ENCODE measurements around the gene SNRNP40.
"Not testable (repeated sequence)": the region's sequence is repeated elsewhere in the genome, so short reads cannot be mapped to it uniquely, and the experiment has no call there.

The SNRNP40 gene

DNA sequence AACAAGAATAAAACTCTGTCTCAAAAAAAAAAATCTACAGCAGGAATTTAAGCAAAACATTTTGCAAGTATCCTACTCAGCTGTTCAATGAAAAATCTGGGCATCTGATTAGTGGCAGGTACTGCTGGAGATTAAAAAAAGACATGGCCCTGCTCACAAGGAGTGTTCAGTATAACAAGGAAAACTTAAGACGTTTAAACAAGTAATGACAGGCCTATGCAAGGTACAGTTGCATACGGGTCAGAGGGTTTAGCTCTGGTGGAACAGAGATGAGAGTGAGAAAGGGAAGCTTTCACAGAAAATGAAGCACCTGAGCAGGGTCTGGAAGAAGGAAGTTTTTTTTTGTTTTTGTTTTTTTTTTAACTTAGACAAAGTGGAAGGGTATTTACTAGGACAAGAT is 23.0 kb downstream of the SNRNP40 start:
- DNase-seq: no peak

- DNase-seq: no peak
Observed at GRCh38 chr1:31272369-31272768, 24.2 kb downstream of the SNRNP40 start.

DNA sequence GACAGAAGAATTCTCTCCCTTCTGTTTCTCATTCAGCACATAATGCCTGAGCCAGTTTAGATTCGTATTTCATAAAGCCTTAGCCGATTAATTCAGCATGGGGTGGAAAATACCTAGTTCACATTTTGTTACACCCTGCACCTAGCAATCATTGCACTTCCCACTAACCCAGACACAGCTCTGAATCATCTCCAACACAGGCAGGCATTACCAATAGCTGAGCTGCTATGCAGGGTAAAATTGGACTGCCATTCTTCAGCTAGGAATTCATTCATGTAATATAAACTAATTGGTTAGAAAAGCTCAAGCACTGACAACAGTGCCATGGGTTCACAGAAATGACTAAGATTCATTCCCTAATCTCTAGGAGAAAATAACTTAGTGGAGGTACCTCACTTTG is 30.0 kb downstream of the SNRNP40 start:
- DNase-seq: no peak

DNA sequence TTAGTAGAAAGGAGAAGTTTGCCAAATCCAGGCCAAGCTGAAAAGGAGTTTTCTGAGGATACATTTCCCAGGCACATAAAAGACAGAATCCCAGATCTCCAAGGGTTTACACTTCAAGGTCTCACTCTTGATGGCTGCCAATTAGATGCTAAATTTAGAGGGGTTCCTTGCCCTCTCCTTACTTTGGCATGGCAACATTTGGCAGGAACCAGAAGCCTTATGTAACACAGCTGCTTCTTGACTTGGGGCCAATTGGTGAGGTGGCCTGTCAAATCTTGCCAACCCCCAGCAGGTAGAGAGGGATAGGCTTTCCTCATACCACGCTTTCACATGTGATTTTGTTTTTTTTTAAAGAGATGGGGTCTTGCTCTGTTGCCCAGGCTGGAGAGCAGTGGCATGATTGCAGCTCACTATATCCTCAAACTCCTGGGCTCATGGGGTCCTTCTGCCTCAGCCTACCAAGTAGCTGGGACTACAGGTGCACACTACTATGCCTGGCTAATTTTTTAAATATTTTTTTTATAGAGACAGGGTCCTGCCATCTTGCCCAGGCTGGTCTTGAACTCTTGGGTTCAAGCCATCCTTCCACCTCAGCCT is 31.7 kb downstream of the SNRNP40 start:
- DNase-seq: no peak

GRCh38 chr1:31263408-31263807 is 33.2 kb downstream of the SNRNP40 start:
- no peak for DNase-seq

DNA sequence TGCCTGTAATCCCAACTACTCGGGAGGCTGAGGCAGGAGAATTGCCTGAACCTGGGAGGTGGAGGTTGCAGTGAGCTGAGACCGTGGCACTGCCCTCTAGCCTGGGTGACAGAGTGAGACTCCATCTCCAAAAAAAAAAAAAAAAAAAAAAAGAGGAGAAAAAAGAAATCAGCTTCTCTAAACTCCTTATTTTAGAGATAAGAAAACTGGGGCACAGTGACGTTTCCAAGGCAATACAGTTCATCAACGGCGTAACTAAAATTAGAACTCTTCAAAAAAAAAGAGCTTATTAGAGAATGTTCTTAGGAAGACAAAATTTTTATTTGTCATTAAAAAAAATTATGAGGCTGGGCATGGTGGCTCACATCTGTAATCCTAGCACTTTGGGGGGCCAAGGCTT is 34.2 kb downstream of the SNRNP40 start:
- DNase-seq: not testable (repeated sequence)

DNA sequence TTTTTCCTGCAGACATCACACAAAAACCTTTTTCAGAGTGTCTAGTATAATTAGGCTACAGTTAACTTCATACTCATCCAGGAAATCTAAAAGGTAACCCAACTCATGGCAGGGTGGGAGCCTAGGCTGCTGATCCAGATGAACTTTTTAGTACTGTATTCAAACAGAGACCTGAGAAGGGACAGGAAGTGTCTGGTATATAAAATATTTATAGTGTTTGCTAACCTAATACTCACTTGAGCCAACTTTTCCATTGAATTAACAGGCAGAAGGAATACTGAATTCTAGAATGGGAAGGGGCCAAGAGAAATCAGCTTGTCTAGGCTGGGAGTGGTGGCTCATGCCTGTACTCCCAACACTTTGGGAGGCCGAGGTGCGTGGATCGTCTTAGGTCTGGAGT is 34.7 kb downstream of the SNRNP40 start:
- no peak for DNase-seq

GRCh38 chr1:31259746-31260145 is 36.8 kb downstream of the SNRNP40 start:
- DNase-seq: no peak

- DNase-seq: no peak
Observed at GRCh38 chr1:31258581-31258980, 38.0 kb downstream of the SNRNP40 start.

GRCh38 chr1:31257213-31257612 is 39.4 kb downstream of the SNRNP40 start:
- no peak for DNase-seq

- no peak for DNase-seq
Observed at GRCh38 chr1:31249854-31250253, 46.7 kb downstream of the SNRNP40 start.

DNA sequence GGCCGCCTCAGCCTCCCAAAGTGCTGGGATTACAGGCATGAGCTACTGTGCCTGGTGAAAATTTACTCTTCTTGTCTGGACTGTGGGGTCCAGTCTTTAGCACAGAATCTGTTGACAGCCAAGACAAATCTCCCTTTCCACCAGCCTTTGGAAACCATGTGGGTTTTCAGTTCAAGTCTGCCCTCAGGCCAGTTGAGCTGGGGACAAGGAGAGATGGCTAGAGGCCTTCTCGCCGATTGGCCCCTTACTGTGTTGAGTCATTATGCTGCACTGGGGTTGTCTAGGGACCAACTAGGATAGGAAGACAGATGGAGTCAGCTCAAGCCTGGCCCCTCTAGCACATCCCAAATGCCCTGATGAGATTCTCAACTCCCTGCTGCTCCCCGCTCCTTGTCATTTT is 48.3 kb downstream of the SNRNP40 start:
- no peak for DNase-seq

GRCh38 chr1:31244326-31244725 is 52.3 kb downstream of the SNRNP40 start:
- no peak for DNase-seq

- DNase-seq: no peak
Observed at GRCh38 chr1:31243501-31244286, 52.9 kb downstream of the SNRNP40 start.

GRCh38 chr1:31241321-31241720 is 55.3 kb downstream of the SNRNP40 start:
- no peak for DNase-seq

DNA sequence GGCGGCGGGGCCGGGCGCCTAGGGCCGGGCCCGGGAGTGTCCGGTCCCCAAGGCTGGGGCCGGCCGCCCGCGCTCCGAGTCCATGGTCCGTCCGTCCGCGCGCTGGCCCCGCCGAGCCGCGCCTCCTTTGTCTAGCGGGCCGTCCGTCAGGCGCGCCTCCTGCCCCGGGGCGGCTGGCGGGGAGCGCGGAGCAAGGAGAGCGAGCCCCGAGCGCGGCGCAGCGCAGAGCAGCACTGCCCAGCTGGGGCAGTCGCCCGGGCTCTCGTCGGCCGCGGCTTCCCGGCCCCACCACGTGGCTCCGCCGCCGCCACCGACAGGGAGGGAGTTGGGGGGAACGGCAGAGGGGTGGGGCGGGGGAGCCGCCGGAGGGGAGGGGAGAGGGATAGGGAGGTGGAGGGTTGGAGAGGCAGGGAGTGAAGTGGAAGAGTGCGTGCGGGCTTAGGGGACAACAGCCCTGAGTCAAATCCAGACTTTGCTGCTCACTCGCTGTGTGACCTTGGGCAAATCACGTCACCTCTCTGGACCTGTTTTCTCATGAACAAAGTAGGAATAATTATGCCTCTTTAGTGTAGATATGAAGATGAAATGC is 56.8 kb downstream of the SNRNP40 start, which contains the start of gene NKAIN1:
Gene NKAIN1 (minus strand): TSS at position 235 of the 589 bp plus-strand sequence. CDS start 340 bp downstream, outside the sequence.
- no peak for DNase-seq

- no peak for DNase-seq
Observed at GRCh38 chr1:31238986-31239613, 57.5 kb downstream of the SNRNP40 start.

GRCh38 chr1:31238612-31238985 is 58.0 kb downstream of the SNRNP40 start:
- DNase-seq: no peak

DNA sequence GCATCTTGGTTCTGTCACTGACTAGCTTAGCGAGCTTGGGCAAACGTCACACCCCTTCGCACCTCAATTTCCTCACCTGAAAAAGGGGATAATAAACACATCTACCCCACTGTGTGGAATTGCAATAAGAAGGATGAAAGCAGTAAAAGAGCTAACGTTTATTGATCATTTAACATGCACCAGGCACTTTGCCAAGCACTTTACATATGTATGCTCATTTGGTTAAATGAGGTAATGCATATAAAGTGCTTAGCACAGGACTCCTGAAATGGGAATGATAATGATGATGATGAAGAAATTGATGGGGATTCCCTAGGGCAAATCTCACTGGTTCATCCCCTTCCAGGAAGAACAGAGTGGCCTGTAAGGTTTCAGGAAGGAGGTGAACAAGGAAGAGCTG is 61.7 kb downstream of the SNRNP40 start:
- no peak for DNase-seq

GRCh38 chr1:31234123-31234708 is 62.4 kb downstream of the SNRNP40 start:
- no peak for DNase-seq

GRCh38 chr1:31232689-31233088 is 63.9 kb downstream of the SNRNP40 start:
- no peak for DNase-seq

- DNase-seq: no peak
Observed at GRCh38 chr1:31231802-31232201, 64.8 kb downstream of the SNRNP40 start.

DNA sequence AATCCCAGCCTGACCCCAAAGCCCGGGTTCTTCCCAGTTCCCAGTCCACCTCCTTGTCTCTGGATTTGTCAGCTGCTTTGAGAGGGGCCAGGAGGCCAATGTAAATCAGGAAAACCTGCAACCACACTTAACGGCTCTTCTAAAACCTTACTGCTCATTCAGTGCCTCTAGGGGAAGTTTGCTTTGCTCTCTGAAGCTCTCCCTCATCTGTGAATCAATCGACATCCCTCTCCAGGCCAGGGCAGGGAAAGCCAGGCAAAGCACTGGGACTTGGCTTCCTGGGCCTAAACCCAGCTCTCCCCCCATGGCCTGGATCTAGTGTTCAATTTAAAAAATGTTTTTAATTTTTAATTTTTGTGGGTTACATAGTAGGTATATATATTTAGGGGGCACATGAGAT is 66.2 kb downstream of the SNRNP40 start:
- DNase-seq: no peak
